ENCODE results near the gene CLSTN2.

- TF ChIP-seq ELF1 (IDR thresholded peaks at IDR 0.05; ENCODE audit: borderline replicate concordance, low read depth) (no peak), POLR2A (IDR thresholded peaks at IDR 0.05; ENCODE audit: borderline replicate concordance, extremely low read depth, insufficient read depth, insufficient read length) (no peak)
These were observed 18.3 kb downstream of the CLSTN2 start for GRCh38 chr3:139953131-139953910.

Measured in HCT116 (cell line).